Esophagus squamous epithelium (tissue), 4 donors: ENCODE data around the gene ZNHIT2.

Experiments
- POLR2A ChIP-seq, 4 donors: fragments of 450-650 bp; IDR thresholded peaks; one replicate each; pipeline ENCODE4 v1.6.1; 2017; ENCODE audit warnings: antibody characterized with exemption in 4 of 4, mild to moderate bottlenecking in 4 of 4, moderate library complexity in 3 of 4
- TF ChIP-seq, protein P1 (sequence below), 6 experiments: fragments of 450-650 bp in 4 of 6; fragments of 200-600 bp in 2 of 6; sonication (generic) in 2 of 6; IDR thresholded peaks; one replicate each; pipeline ENCODE4 v1.5.1; 2016 to 2019; ENCODE audit warnings: antibody characterized with exemption in 6 of 6, mild to moderate bottlenecking in 4 of 6, moderate library complexity in 4 of 6

DNA sequence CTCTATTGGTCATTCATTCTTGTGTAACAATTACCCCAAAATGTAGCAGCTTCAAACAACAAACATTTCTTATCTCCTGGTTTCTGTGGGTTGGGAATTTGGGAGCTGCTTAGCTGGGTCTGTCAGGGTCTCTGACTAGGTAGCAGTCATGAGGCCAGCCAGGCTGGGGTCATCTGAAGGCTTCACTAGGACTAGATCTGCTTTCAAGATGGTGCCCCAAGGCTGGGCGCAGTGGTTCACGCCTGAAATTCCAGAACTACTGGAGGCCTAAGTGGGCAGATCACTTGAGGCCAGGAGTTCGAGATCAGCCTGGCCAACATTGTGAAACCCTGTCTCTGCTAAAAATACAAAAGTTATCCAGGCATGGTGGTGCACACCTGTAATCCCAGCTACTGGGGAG lies 39.4 kb upstream of the ZNHIT2 start:
- TF ChIP-seq, protein P1, sequence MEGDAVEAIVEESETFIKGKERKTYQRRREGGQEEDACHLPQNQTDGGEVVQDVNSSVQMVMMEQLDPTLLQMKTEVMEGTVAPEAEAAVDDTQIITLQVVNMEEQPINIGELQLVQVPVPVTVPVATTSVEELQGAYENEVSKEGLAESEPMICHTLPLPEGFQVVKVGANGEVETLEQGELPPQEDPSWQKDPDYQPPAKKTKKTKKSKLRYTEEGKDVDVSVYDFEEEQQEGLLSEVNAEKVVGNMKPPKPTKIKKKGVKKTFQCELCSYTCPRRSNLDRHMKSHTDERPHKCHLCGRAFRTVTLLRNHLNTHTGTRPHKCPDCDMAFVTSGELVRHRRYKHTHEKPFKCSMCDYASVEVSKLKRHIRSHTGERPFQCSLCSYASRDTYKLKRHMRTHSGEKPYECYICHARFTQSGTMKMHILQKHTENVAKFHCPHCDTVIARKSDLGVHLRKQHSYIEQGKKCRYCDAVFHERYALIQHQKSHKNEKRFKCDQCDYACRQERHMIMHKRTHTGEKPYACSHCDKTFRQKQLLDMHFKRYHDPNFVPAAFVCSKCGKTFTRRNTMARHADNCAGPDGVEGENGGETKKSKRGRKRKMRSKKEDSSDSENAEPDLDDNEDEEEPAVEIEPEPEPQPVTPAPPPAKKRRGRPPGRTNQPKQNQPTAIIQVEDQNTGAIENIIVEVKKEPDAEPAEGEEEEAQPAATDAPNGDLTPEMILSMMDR (IDR thresholded peaks at IDR 0.05), result no peak
- TF ChIP-seq POLR2A (IDR thresholded peaks at IDR 0.05), result no peak
